IPS DF 6.9 (cell line): ENCODE results near the gene KRT2.

Experiments
- DNase-seq: peaks from one replicate; pipeline ENCODE4 v3.0.0-alpha.2; 2013; ENCODE audit warnings: low read depth, low spot score
- H3K27ac ChIP-seq: one replicate; pipeline ENCODE4 v1.5.1; 2013; ENCODE audit warnings: low read length, control low read depth
- H3K27me3 ChIP-seq: 2 replicates; pipeline ENCODE4 v1.6.1; 2013; ENCODE audit warnings: mild to moderate bottlenecking, low read length; ENCODE audit not compliant: control insufficient read depth, insufficient read depth
- H3K36me3 ChIP-seq: 2 replicates; pipeline ENCODE4 v1.6.1; 2013; ENCODE audit warnings: low read length; ENCODE audit not compliant: control insufficient read depth, insufficient read depth
- H3K4me1 ChIP-seq: 2 replicates; pipeline ENCODE4 v1.6.1; 2013; ENCODE audit warnings: low read length; ENCODE audit not compliant: control insufficient read depth, insufficient read depth
- H3K4me3 ChIP-seq: 2 replicates; pipeline ENCODE4 v1.5.1; 2013; ENCODE audit warnings: mild to moderate bottlenecking, low read length
- H3K9me3 ChIP-seq: 2 replicates; pipeline ENCODE4 v1.6.1; 2013; ENCODE audit warnings: low read length, inconsistent platforms; ENCODE audit not compliant: control insufficient read depth, insufficient read depth
- WGBS: extraction: QIAGEN DNeasy Blood & Tissue Kit; methylation state at CpG from one replicate; pipeline ENCODE4 v1.1.7; 2013; ENCODE audit warnings: mixed read lengths, missing lambda C conversion rate; ENCODE audit not compliant: insufficient read length, insufficient coverage; 5-methylcytosine and 5-hydroxymethylcytosine counted together

The KRT2 gene

DNA sequence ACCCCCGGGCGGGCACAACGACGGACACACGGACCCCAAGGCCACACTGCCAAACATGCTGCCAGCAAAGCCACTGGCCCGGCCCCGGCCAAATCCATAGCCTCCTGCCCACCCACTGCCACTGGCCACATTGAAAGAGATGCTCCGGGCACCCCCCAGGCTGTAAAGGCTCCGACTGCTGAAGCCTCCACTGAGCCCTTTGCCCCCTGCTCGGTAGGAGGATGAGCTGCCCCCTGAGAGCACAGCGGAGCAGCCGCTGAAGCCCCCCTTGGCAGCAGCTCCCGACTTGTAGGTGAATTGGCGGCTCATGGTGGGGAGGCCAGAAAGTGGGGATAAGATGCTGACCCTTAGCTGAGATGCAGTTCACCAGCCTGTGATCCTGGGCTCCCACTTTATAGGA lies 33.8 kb downstream of the KRT2 start, which contains the start of gene KRT73:
Gene KRT73, minus strand, starts transcription at position 344 of the 400 bp plus-strand sequence. Its CDS starts 35 bp downstream, at position 309.
- H3K36me3 ChIP-seq: no peaks in the 10 kb centered on the region
- WGBS: no CpG with 5 or more reads among the region's 14 CpGs
- DNase-seq: no peak
- H3K4me3 ChIP-seq: no peak within 1 kb of the TSS
- no peak within 1 kb of the TSS for H3K27ac ChIP-seq
- H3K4me1 ChIP-seq: no peaks in the 10 kb centered on the region
- no peaks in the 10 kb centered on the region for H3K9me3 ChIP-seq
- H3K27me3 ChIP-seq: no peaks in the 10 kb centered on the region

DNA sequence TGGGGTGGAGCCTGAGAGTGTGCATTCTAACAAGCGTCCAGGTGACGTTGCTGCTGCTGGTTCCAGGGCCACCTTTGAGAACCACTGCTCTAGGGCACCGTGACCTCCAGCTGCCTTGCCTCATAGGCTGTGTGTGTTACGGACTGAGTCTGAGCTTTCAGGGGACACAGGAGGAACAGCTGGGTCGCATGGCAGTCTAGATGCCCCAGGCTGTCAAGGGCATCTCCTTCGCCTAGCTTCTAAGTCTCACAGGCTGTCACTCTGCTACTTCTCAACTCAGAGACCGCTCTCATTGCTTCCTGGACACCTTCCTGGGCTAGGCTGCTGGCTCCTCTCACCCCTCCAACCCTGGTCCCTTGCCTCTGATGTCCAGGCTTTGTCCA lies 34.6 kb downstream of the KRT2 start:
- H3K27me3 ChIP-seq: no peaks in the 10 kb centered on the region
- DNase-seq: no peak
- no peaks in the 10 kb centered on the region for H3K36me3 ChIP-seq
- no CpG with 5 or more reads among the region's 7 CpGs for WGBS
- H3K4me1 ChIP-seq: no peaks in the 10 kb centered on the region
- H3K27ac ChIP-seq: no peak overlapping the region
- H3K4me3 ChIP-seq: no peak overlapping the region
- no peaks in the 10 kb centered on the region for H3K9me3 ChIP-seq

DNA sequence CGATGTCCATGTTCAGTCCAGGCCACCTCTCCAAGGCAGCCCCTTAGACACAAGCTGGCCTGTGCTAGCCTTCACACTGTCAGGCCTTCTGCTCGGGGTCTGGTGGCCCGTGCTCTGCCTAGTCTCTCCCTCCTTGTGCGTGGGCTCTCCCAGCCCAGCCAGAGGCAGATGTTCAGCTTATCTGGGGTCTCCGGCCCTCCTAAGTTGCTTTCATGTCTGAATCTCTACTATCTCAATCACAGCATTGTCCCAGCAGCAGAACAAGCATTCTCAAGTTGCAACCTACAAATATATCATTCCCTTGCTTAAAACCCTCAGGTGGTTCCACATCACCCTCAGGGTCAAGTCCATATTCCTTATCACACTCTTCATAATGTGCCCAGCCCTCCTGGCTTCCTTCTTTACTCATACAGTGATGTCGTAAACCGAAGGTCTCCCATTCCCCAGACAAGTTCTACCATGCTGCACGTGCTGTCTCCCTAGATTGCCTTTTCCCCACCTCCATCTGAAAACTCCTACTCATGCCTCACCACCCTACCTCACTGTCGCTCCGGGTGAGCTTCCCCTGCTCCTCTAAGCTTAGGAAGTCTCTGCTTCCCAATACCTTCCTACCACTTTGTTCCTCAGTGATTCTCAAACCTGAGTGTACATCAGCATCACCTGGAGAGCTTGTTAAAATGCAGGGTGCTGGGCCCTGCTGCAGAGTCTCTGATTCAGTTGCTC lies 35.2 kb downstream of the KRT2 start:
- H3K27me3 ChIP-seq: no peaks in the 10 kb centered on the region
- WGBS: no CpG with 5 or more reads among the region's 10 CpGs

DNA sequence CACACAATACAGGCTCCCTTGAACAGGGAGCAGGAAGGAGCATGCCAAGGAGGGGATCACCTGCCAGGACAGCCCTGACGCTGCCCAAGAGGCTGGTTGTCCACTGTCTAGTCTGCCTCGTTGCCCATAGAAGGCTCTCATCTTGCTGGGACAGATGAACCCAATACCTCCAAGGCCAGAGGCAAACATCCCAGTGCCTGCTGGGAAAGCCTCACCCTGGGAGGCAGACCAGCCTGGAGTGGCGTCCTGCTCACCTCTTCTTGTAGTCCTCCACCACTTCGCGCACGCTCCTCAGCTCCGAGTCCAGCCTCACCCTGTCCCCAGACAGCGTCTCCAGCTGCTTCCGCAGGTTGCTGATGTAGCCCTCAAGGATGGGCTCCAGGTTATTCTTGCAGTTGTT lies 36.1 kb downstream of the KRT2 start:
- Histone ChIP-seq H3K36me3 (no peaks in the 10 kb centered on the region), H3K9me3 (no peaks in the 10 kb centered on the region), H3K27me3 (no peaks in the 10 kb centered on the region), H3K27ac (no peak overlapping the region), H3K4me1 (no peaks in the 10 kb centered on the region), H3K4me3 (no peak overlapping the region)
- DNase-seq: no peak
- no CpG with 5 or more reads among the region's 9 CpGs for WGBS

More for the DNA sequence above, 35.2 kb downstream of the KRT2 start:
- H3K36me3 ChIP-seq: no peaks in the 10 kb centered on the region
- H3K27ac ChIP-seq: no peak overlapping the region
- H3K4me3 ChIP-seq: no peak overlapping the region; the same call in 1 of the 2 replicates
- no peak for DNase-seq
- no peaks in the 10 kb centered on the region for H3K4me1 ChIP-seq
- no peaks in the 10 kb centered on the region for H3K9me3 ChIP-seq

DNA sequence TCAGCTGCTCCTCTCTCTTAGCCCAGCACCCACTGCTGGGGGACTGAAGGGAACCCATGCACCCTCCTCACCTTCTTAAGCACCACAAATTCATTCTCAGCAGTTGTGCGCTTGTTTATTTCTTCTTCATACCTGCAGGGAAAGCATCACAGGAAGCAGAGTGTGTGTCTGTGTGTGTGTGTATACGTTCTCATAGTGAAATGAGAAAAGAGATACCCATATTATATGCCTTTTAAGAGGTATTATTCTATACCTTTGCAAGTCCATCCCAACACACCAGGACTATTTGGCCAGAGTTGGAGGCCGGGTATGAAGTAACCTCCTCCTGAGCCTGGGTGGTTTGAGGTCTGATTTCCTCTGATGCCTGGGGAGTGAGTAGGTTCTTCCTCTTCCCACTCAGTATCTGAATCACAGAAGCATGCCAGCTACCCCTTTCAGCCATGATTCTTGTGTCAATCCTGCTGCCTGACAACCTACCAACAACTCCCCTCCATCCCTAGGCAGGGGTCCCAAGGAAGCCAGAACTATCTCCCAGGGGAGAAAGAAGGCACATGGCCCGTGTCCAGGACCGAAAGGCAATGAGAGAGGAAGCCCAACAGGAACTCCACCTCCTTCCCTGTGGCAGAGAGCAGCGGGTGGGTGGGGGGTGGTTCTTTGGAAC lies 36.7 kb downstream of the KRT2 start:
- H3K9me3 ChIP-seq: no peaks in the 10 kb centered on the region
- no peaks in the 10 kb centered on the region for H3K27me3 ChIP-seq
- no peaks in the 10 kb centered on the region; the same call in 1 of the 2 replicates for H3K4me1 ChIP-seq
- H3K27ac ChIP-seq: no peak overlapping the region
- no peak overlapping the region for H3K4me3 ChIP-seq
- no peak for DNase-seq
- H3K36me3 ChIP-seq: no peaks in the 10 kb centered on the region
- WGBS: no CpG with 5 or more reads among the region's 6 CpGs

DNA sequence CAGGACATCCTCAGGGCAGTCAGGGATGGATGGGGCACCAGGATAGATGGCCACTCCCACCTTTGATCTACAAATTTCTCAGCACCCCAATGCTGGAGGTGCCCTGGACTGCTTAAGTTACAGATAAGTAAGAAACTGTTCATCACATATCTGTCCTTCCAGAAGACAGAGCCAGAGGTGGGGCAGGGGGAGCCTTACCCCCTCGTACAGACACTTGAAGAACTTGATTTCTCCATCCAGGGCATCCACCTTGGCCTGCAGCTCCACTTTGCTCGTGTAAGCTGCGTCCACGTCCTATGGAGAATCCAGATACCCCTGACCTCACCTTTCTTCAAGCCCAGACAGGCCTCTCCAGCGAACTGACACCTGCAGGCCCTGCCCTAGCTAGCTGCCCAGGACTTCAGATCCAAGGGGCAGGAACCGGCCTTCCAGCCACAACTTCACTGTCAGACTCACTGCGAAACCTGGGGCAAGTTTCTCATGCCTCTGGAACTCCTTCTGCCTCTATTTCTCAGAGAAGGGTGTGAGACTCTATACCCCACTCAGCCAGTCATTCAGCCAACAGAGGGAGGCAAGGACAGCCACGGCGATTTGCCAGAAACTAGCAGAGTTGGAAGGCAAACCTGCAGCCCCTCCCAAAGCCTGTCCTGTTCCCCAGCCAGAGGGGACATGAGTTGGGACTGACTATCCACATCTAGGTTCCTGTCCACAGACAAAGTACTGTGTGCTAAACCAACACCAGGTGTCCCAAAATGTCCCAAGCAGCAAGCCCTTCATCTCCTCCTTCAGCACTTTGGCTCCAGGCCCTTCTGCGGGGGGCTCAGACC lies 37.4 kb downstream of the KRT2 start:
- no peaks in the 10 kb centered on the region for H3K27me3 ChIP-seq
- H3K27ac ChIP-seq: no peak overlapping the region
- H3K36me3 ChIP-seq: no peaks in the 10 kb centered on the region
- no CpG with 5 or more reads among the region's 10 CpGs for WGBS
- no peak for DNase-seq
- H3K9me3 ChIP-seq: no peaks in the 10 kb centered on the region
- no peak overlapping the region for H3K4me3 ChIP-seq
- no peaks in the 10 kb centered on the region; the same call in 1 of the 2 replicates for H3K4me1 ChIP-seq

DNA sequence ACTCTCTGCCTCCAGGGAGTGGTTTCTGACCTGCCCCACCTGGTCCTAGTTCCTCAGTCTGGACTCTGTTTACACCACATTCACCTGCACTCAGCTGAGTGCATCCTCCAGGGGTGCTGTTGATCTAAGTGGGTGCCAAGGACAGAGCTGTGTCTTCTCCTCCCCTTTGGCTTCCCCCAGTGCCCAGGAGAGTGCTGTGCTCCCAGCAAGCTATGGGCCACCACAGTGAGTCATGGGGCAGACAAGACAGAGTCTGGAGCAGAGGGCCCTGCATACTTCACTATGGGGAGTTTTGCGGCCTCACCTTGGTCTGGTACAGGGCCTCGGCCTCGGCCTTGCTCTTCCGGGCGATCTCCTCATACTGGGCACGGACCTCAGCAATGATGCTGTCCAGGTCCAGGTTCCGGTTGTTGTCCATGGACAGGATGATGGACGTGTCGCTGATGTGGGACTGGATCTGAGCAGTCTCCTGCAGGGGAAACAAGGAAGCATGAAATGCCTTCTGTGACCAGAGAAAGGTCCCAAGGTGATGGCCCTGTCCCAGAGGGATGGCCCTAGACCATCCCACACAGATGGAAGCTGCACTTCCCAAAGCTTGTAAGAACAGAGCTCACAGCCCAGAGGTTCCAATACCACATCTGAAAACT lies 38.5 kb downstream of the KRT2 start:
- H3K4me1 ChIP-seq: no peaks in the 10 kb centered on the region; the same call in 1 of the 2 replicates
- DNase-seq: no peak
- H3K9me3 ChIP-seq: no peaks in the 10 kb centered on the region
- no peaks in the 10 kb centered on the region for H3K27me3 ChIP-seq
- no peak overlapping the region for H3K27ac ChIP-seq
- no peaks in the 10 kb centered on the region for H3K36me3 ChIP-seq
- no CpG with 5 or more reads among the region's 9 CpGs for WGBS
- no peak overlapping the region for H3K4me3 ChIP-seq

DNA sequence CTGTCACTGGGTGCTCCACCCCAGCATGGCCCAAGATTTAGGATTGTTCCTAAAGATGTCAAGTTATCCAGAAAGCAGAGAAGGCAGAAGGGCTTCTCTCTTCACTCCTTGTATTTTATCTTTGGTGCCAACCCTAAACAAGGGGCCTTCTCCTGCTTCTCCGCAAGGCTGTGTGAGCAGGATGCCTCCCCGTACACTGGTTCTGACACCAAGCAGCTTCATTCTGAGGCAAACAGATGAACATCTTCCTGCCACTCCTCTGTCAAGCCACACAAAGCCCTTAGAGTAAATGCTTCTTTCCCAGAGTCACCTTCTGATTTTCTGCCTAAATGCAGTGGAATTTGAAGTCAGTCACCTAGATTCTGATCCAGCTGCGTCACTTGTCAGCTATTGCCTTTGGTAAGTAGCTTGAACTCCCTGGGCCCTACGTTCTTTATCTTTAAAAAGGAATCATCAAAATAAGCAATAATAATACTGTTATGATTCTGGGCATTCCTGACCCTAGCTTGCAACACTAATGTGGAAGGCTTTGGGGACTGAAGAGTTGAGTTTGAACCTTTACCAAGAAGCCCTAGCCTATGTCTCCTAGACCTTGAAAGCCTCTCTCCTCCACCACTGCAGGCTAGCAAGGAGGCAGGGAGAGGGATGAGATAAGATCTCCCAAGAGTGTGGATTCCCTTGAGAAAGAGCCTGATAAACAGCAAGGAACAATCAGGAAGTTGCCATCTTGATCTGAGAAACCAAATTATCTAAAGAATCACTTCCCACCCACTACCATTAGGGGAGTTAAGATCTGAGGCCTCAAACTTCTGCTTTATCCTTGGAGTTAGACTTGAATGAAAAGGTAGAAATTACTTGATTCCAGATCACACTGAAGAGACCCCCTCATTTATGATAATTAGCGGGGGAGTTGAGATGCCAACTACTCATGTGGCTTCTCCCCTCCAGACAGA lies 39.3 kb downstream of the KRT2 start:
- no CpG with 5 or more reads among the region's 5 CpGs for WGBS
- H3K4me1 ChIP-seq: no peaks in the 10 kb centered on the region; the same call in 1 of the 2 replicates
- H3K27ac ChIP-seq: no peak overlapping the region
- no peaks in the 10 kb centered on the region for H3K27me3 ChIP-seq
- DNase-seq: no peak
- H3K9me3 ChIP-seq: no peaks in the 10 kb centered on the region
- H3K36me3 ChIP-seq: no peaks in the 10 kb centered on the region
- H3K4me3 ChIP-seq: no peak overlapping the region

DNA sequence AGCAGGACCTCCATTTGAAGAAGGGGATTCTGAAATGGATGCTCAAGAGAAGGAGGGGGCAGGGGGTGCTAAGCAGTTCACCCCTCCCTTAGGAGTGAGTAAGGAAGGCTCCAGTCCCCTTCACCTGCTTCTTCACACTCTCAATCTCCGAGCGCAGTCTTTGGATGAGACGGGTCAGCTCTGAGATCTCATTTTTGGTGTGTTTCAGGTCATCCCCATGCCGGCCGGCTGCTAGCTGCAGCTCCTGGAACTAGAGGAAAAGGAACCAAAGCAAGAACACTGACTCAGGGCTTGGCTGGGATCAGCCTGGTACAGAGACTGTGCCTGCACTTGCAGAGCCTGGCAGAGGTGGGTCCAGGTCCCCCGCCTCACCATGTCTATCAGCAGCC lies 40.9 kb downstream of the KRT2 start:
- no peak overlapping the region for H3K27ac ChIP-seq
- H3K9me3 ChIP-seq: no peaks in the 10 kb centered on the region
- H3K36me3 ChIP-seq: no peaks in the 10 kb centered on the region
- no peak for DNase-seq
- no peak overlapping the region for H3K4me3 ChIP-seq
- H3K4me1 ChIP-seq: no peaks in the 10 kb centered on the region; the same call in 1 of the 2 replicates
- no CpG with 5 or more reads among the region's 6 CpGs for WGBS
- H3K27me3 ChIP-seq: no peaks in the 10 kb centered on the region
